Panc1 (cell line): ENCODE data around the gene CDC42EP4. TPM values are rescaled to one million over a fixed set of nuclear protein-coding genes. Genes with fewer than 3 reads are reported as not detected.

Source experiments
- ATAC-seq: fragments of 200-7000 bp; cut with Tn5 transposase; 2 replicates; pipeline ENCODE4 v1.9.1; 2020; ENCODE audit warnings: mild to moderate bottlenecking, moderate library complexity
- BruUV-seq: library from RNA; stranded (reverse); fragments of 400-500 nt; replicated peaks from 2 replicates; lab custom pipeline; 2021; lab: Mats Ljungman, UMichigan
- CTCF ChIA-PET: fragments of 300-600 bp; sonication (Branson Sonifier 250); formaldehyde crosslinking; loops from one replicate; lab custom pipeline; 2022; ENCODE audit warnings: antibody characterized with exemption; lab: Charles Lee
- POLR2A ChIA-PET: fragments of 300-600 bp; sonication (Branson Sonifier 250); formaldehyde crosslinking; loops from one replicate; lab custom pipeline; 2022; ENCODE audit warnings: antibody characterized with exemption; lab: Charles Lee
- DNase-seq: peaks from one replicate; pipeline ENCODE4 v3.0.0-alpha.2; 2010; ENCODE audit warnings: low read depth, low spot score
- H3K27ac ChIP-seq: 2 replicates; pipeline ENCODE4 v1.5.1; 2011; ENCODE audit warnings: mild to moderate bottlenecking, low read length, inconsistent platforms
- H3K27me3 ChIP-seq: fragments of 200-500 bp; sonication (Bioruptor generic); 2 replicates; pipeline ENCODE4 v1.6.0; 2014; ENCODE audit warnings: low read length, inconsistent platforms; ENCODE audit not compliant: control insufficient read depth, insufficient read depth
- H3K36me3 ChIP-seq: fragments of 200-500 bp; sonication (Bioruptor generic); 2 replicates; pipeline ENCODE4 v1.5.1; 2014; ENCODE audit warnings: inconsistent platforms, mild to moderate bottlenecking, low read length, moderate library complexity; ENCODE audit not compliant: control insufficient read depth, insufficient read depth
- H3K4me1 ChIP-seq: 2 replicates; pipeline ENCODE4 v1.5.1; 2011; ENCODE audit warnings: inconsistent platforms, mild to moderate bottlenecking, low read length, moderate library complexity; ENCODE audit not compliant: control insufficient read depth, insufficient read depth
- H3K4me3 ChIP-seq, 2 experiments: 2 replicates each; pipeline ENCODE4 v1.5.1; 2011 to 2012; ENCODE audit warnings: low read depth in 2 of 2, low read length in 2 of 2, mild to moderate bottlenecking in 2 of 2, inconsistent platforms in 1 of 2, moderate library complexity in 1 of 2
- H3K9me3 ChIP-seq: fragments of 200-500 bp; sonication (Bioruptor generic); 2 replicates; pipeline ENCODE4 v1.5.1; 2014; ENCODE audit warnings: low read depth, mild to moderate bottlenecking, inconsistent platforms, low read length, moderate library complexity; ENCODE audit not compliant: control insufficient read depth, insufficient read depth
- POLR2AphosphoS5 ChIP-seq: IDR thresholded peaks from 2 replicates; pipeline ENCODE4 v1.6.1; 2012; ENCODE audit warnings: mild to moderate bottlenecking, low read depth, low read length, moderate library complexity
- REST ChIP-seq, 2 experiments: IDR thresholded peaks; 2 replicates each; pipeline ENCODE4 v1.6.1; 2011 to 2012; ENCODE audit warnings: low read depth in 2 of 2, control low read depth in 1 of 2, low read length in 1 of 2, mild to moderate bottlenecking in 1 of 2, moderate library complexity in 1 of 2; ENCODE audit not compliant: insufficient read depth in 1 of 2
- SIN3A ChIP-seq: IDR thresholded peaks from 2 replicates; pipeline ENCODE4 v1.6.1; 2012; ENCODE audit warnings: low read depth, mild to moderate bottlenecking, low read length, moderate library complexity, borderline replicate concordance; ENCODE audit not compliant: insufficient read depth
- TCF7L2 ChIP-seq: IDR thresholded peaks from 2 replicates; pipeline ENCODE4 v1.6.1; 2011; ENCODE audit warnings: mild to moderate bottlenecking, low read depth, low read length, inconsistent platforms
- in situ Hi-C: cut with HindIII; loops from 2 replicates; pipeline ENCODE4 v1.10.0; 2016; ENCODE audit warnings: low sequenced_read_pairs, low pct_unique_long_range_greater_than_20kb
- intact Hi-C: fragments of 100-400 bp; cut with micrococcal nuclease; formaldehyde crosslinking; loops from one replicate; pipeline ENCODE4 v1.10.0; 2022; ENCODE audit not compliant: unreplicated experiment
- total RNA-seq: library from RNA; stranded (reverse); gene quantifications from one replicate; pipeline ENCODE4 v1.2.1, GENCODE V29; 2021; ENCODE audit not compliant: unreplicated experiment
- TF ChIP-seq, protein P1 (sequence below): fragments of 450-650 bp; IDR thresholded peaks from 2 replicates; pipeline ENCODE4 v1.5.1; 2017; ENCODE audit warnings: mild to moderate bottlenecking

CDC42EP4 gene
- total RNA-seq, 1 experiment from 2014 or later: 65.9 TPM

- H3K27ac ChIP-seq: no peak overlapping the region
- in situ Hi-C loops: no loop called here
- ATAC-seq (no peak), DNase-seq (no peak)
- peaks cover 7% of the 10 kb centered on the region for H3K4me1 ChIP-seq
- no peaks in the 10 kb centered on the region for H3K27me3 ChIP-seq
- ChIA-PET POLR2A (no interaction called here), CTCF (interaction anchor here (0.6 kb wide), 1 partner anchor 41 kb away, joined by 3 read pairs; no protein-coding TSS in a partner anchor)
- intact Hi-C loops: no loop called here
- TF ChIP-seq REST (IDR thresholded peaks at IDR 0.05; ENCODE audit: insufficient read depth in 1 of 2, low read depth in 2 of 2, low read length in 1 of 2): no peak
- no peak for TF ChIP-seq SIN3A
- no peak for TF ChIP-seq POLR2AphosphoS5
- TF ChIP-seq, protein P1, sequence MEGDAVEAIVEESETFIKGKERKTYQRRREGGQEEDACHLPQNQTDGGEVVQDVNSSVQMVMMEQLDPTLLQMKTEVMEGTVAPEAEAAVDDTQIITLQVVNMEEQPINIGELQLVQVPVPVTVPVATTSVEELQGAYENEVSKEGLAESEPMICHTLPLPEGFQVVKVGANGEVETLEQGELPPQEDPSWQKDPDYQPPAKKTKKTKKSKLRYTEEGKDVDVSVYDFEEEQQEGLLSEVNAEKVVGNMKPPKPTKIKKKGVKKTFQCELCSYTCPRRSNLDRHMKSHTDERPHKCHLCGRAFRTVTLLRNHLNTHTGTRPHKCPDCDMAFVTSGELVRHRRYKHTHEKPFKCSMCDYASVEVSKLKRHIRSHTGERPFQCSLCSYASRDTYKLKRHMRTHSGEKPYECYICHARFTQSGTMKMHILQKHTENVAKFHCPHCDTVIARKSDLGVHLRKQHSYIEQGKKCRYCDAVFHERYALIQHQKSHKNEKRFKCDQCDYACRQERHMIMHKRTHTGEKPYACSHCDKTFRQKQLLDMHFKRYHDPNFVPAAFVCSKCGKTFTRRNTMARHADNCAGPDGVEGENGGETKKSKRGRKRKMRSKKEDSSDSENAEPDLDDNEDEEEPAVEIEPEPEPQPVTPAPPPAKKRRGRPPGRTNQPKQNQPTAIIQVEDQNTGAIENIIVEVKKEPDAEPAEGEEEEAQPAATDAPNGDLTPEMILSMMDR: no peak
- TF ChIP-seq TCF7L2: no peak
- H3K9me3 ChIP-seq: no peaks in the 10 kb centered on the region
- BruUV-seq: no TSS peak
- H3K4me3 ChIP-seq: no peak overlapping the region
- H3K36me3 ChIP-seq: peaks cover 33% of the 10 kb centered on the region
These were observed 77.1 kb downstream of the CDC42EP4 start for GRCh38 chr17:73234736-73235135.

Other genes starting within 250 kb of the CDC42EP4 start
- 56.1 TPM for gene SLC39A11, start 219.3 kb downstream of the CDC42EP4 start, total RNA-seq
- 0.77 TPM for gene SSTR2, start 147.0 kb downstream of the CDC42EP4 start, total RNA-seq
- 41.2 TPM for gene COG1, start 118.9 kb downstream of the CDC42EP4 start, total RNA-seq
- gene CPSF4L, start 50.1 kb downstream of the CDC42EP4 start, total RNA-seq: not detected